Calu3 (cell line): ENCODE data around the gene SESN3. TPM values are rescaled to one million over a fixed set of nuclear protein-coding genes. Genes with fewer than 3 reads are reported as not detected.
A peak's percentile ranks its signal among the peaks of the same experiment; 100 is the strongest.

Source experiments
- BruUV-seq: library from RNA; stranded (reverse); fragments of 400-500 nt; replicated peaks from 2 replicates; lab custom pipeline; 2021; lab: Mats Ljungman, UMichigan
- CTCF ChIA-PET: fragments of 300-600 bp; sonication (Branson Sonifier 250); formaldehyde crosslinking; loops from one replicate; lab custom pipeline; 2022; ENCODE audit warnings: antibody characterized with exemption; lab: Charles Lee
- DNase-seq: peaks from one replicate; pipeline ENCODE4 v3.0.0; 2022
- H3K27ac Mint-ChIP-seq: one replicate; pipeline ENCODE4 v1.8.0; 2022; ENCODE audit warnings: mixed read lengths; ENCODE audit not compliant: unreplicated experiment
- H3K27me3 Mint-ChIP-seq: one replicate; pipeline ENCODE4 v1.8.0; 2022; ENCODE audit warnings: mixed read lengths; ENCODE audit not compliant: unreplicated experiment
- H3K36me3 Mint-ChIP-seq: one replicate; pipeline ENCODE4 v1.8.0; 2022; ENCODE audit warnings: mild to moderate bottlenecking, moderate library complexity, mixed read lengths; ENCODE audit not compliant: insufficient read depth, unreplicated experiment
- H3K4me1 Mint-ChIP-seq: one replicate; pipeline ENCODE4 v1.8.0; 2022; ENCODE audit warnings: mild to moderate bottlenecking, low read depth, mixed read lengths; ENCODE audit not compliant: unreplicated experiment
- H3K4me3 Mint-ChIP-seq: one replicate; pipeline ENCODE4 v1.8.0; 2022; ENCODE audit warnings: mild to moderate bottlenecking, low read depth, moderate library complexity, mixed read lengths; ENCODE audit not compliant: unreplicated experiment
- H3K9me3 Mint-ChIP-seq: one replicate; pipeline ENCODE4 v1.8.0; 2022; ENCODE audit warnings: low read depth, mixed read lengths; ENCODE audit not compliant: unreplicated experiment
- CTCF ChIP-seq: fragments of 200-600 bp; IDR thresholded peaks from one replicate; pipeline ENCODE4 v1.8.0; 2022; ENCODE audit warnings: antibody characterized with exemption; ENCODE audit not compliant: unreplicated experiment
- intact Hi-C: fragments of 100-400 bp; cut with micrococcal nuclease; formaldehyde crosslinking; loops from one replicate; pipeline ENCODE4 v1.10.0; 2022; ENCODE audit not compliant: unreplicated experiment
- total RNA-seq: library from RNA; stranded (reverse); gene quantifications from 2 replicates; pipeline ENCODE4 v1.2.3, GENCODE V29; 2022

The SESN3 gene
- total RNA-seq, 1 experiment from 2014 or later = 5.6 TPM

GRCh38 chr11:95266751-95267374 is 35.9 kb upstream of the SESN3 start:
- H3K36me3 Mint-ChIP-seq = no peaks in the 10 kb centered on the region
- BruUV-seq = no TSS peak
- no peak overlapping the region for H3K4me3 Mint-ChIP-seq
- no peak for TF ChIP-seq CTCF
- H3K27ac Mint-ChIP-seq = no peak overlapping the region
- H3K9me3 Mint-ChIP-seq = no peaks in the 10 kb centered on the region
- H3K27me3 Mint-ChIP-seq = no peaks in the 10 kb centered on the region
- intact Hi-C loops = no loop called here
- CTCF ChIA-PET = no interaction called here
- DNase-seq = no peak
- H3K4me1 Mint-ChIP-seq = no peaks in the 10 kb centered on the region

GRCh38 chr11:95264881-95265280 is 33.9 kb upstream of the SESN3 start:
- DNase-seq = no peak
- Mint-ChIP-seq H3K9me3 (no peaks in the 10 kb centered on the region), H3K4me3 (no peak overlapping the region), H3K4me1 (no peaks in the 10 kb centered on the region), H3K36me3 (no peaks in the 10 kb centered on the region), H3K27ac (no peak overlapping the region), H3K27me3 (no peaks in the 10 kb centered on the region)
- BruUV-seq = no TSS peak
- no peak for TF ChIP-seq CTCF
- CTCF ChIA-PET = no interaction called here
- intact Hi-C loops = no loop called here

- H3K27me3 Mint-ChIP-seq = no peaks in the 10 kb centered on the region
- no peaks in the 10 kb centered on the region for H3K36me3 Mint-ChIP-seq
- BruUV-seq = no TSS peak
- no peaks in the 10 kb centered on the region for H3K9me3 Mint-ChIP-seq
- intact Hi-C loops = no loop called here
- no peak for DNase-seq
- no peak for TF ChIP-seq CTCF
- no peak overlapping the region for H3K4me3 Mint-ChIP-seq
- no peak overlapping the region for H3K27ac Mint-ChIP-seq
- no peaks in the 10 kb centered on the region for H3K4me1 Mint-ChIP-seq
- CTCF ChIA-PET = no interaction called here
Measured at GRCh38 chr11:95262994-95263765, 32.2 kb upstream of the SESN3 start.

GRCh38 chr11:95257456-95257971 is 26.5 kb upstream of the SESN3 start:
- intact Hi-C loops = no loop called here
- DNase-seq = no peak
- Mint-ChIP-seq H3K27ac (peak overlapping the region; percentile 21), H3K27me3 (peaks cover 8% of the 10 kb centered on the region), H3K9me3 (no peaks in the 10 kb centered on the region), H3K36me3 (peaks cover 4% of the 10 kb centered on the region), H3K4me3 (no peak overlapping the region), H3K4me1 (no peaks in the 10 kb centered on the region)
- TF ChIP-seq CTCF = no peak
- BruUV-seq = no TSS peak
- CTCF ChIA-PET = no interaction called here
